ENCODE results near the gene TMEM250. TPM values are rescaled to one million over a fixed set of nuclear protein-coding genes. Genes with fewer than 3 reads are reported as not detected.

TMEM250 gene
- total RNA-seq, 1 donor, result 53.3 TPM

Other genes with a start within 250 kb of the TMEM250 start
- gene CAMSAP1, start 211.3 kb downstream of the TMEM250 start, total RNA-seq, result 18.0 TPM
- 31.5 TPM for gene UBAC1, start 157.5 kb downstream of the TMEM250 start, total RNA-seq
- gene NACC2, start 23.6 kb downstream of the TMEM250 start, total RNA-seq, result 11.8 TPM
- 0.27 TPM for gene LHX3, start 86.3 kb upstream of the TMEM250 start, total RNA-seq
- gene QSOX2, start 126.9 kb upstream of the TMEM250 start, total RNA-seq, result 11.0 TPM
- 0.81 TPM for gene CCDC187, start 185.2 kb upstream of the TMEM250 start, total RNA-seq
- gene GPSM1, start 208.7 kb upstream of the TMEM250 start, total RNA-seq, result 85.6 TPM
- 18.3 TPM for gene DNLZ, start 244.9 kb upstream of the TMEM250 start, total RNA-seq

All from hematopoietic multipotent progenitor cell (in vitro differentiated cells).